ENCODE data around the gene DUSP7.

The DUSP7 gene

DNA sequence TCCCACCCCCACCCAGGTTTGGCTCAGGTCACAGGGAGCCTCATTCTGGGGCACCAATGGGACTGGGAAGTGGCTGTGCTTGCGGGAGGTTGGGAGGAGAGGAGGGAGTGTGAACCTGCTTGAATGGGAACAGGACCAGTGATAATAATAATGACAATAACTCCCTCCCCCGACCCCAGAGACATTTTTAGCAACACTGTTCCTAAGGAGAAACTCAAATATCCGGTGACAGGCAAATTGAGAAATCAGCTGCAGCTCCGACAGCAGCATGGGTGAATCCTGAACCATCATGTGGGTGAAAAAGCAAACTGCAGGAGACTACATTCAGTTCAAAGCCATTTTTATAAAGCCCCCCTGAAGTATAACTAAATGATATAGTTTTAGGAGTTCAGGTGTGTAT, 49.1 kb downstream of the DUSP7 start:
- no peak for DNase-seq (ENCODE audit: low read depth in 2 of 2)

DNA sequence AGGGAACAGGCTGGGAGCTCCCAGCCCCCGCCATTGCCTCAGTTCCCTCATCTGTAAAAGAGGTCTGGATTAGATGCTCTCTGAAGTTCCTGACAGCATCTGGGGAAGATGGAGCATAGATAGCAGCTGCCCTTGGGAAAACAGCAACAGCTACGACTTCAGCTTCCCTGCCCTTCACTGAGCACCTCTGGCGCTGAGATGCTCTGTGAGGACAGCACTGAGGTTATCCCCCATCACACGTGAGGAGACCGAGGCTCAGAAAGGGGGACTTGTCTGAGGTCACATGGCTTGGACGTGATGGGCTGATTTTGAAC, 49.6 kb downstream of the DUSP7 start:
- DNase-seq (ENCODE audit: low read depth in 2 of 2) = no peak

DNA sequence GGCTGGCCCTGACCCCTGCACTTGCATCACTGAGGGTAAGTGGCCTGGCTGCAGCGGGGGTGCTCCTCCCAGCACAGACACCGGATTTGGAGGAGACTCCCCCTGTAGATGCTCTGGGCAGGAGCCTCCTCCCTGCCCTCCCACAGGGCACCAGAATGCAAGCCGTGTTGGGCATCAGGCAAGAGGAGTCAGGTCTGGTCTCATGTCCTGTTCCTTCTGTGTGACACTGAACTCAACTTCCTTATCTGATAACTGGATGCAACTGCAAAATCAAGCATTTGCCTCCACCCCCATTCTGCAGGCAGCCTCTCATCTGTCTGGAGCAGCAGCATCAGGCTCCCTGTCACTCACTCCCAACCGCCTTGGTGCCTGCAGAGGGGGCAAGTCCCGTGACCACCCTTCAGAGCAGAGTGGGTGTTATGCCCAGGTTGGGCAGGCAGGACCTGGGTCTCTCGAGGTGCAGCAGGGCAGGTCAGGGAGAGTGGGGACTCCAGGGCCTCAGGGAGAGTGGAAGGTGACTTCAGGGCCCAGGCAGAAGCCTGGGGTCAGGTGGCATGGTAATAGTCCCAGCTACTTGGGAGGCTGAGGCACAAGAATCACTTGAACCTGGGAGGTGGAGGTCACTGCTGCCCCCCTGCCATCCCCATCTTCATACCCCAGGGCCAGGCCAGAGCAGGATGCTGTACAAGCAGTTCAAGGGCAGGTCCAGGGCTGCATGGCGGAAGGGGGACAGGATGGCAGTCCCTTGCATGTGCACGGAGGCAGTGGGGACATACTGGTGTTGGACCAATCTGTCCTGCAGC, 50.2 kb downstream of the DUSP7 start:
- DNase-seq (ENCODE audit: low read depth in 2 of 2) = no peak

DNA sequence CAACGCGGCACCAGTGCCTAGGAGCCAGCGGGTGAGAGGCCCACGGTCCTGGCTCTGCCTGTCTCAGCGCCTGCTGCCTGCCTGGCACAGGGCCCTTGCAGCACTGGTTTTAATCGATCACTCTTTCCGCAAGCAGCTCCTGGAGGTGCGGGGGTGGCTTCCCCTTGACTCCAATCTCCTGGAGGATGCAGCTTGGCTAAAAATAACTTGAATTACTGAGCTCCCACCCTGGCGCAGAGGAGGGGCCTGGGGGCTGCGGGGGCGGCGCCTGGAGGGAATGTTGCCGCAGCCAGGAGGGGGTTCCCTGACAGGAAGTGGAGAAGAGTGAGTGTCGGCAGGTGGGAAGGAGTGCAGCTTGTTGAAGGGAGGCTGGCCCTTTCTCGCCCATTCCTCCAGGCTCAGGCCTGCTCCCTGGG, 50.8 kb downstream of the DUSP7 start:
- no peak for DNase-seq (ENCODE audit: low read depth in 2 of 2)

DNA sequence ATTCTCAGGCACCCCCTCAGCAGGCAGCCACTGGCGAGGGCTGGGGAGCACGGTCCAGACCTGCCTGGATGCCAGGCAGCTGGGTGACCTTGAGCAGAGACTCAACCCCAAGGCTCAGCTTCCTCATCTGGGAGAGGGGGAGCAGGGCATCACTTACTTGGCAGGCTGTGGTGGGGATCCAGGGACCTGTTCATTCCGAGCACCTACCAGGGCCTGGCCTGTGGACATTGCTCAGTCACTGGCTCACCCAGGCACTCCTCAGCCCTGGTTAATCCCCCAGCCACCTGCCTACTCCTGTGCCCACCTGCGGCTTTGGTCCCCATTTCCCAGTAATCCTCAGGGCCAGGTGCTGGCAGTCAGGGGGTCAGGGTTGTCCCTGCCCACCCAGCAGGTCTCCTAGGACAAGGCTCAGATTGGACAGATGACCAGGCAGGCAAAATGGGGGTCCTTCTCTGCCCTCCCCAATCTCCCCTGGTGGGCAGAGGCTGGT, 51.4 kb downstream of the DUSP7 start:
- no peak for DNase-seq (ENCODE audit: low read depth in 2 of 2)

DNA sequence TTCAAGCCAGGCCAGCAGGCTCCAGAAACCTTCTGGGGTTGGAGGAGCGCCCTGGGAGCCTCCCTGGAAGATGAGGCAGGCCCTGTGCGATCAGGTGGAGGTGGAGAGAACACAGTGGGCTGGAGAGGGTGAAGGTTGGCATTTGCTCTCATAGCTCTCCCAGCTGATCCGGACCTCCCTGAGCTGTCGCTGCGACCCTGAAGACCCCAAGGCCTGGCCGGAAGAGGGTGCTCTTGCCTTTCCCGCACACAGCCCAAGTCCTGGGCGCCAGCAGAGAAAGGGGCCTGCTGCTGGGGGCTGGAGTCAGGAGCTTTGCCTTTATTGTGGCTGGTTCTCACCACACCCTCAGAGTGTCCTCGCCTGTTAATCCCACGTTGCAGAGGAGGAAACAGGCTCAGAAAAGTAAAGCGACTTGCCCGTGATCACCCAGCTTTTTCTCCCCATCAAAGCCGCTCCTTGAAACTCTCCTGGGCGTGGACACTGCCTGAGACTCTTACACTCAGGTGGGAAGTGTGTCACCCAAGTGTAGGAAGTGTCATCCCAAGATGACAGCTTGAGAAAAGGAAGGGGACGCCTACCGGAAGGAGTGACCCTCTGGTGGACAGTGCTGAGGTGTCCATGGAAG, 52.1 kb downstream of the DUSP7 start:
- DNase-seq (ENCODE audit: low read depth in 2 of 2) = no peak

DNA sequence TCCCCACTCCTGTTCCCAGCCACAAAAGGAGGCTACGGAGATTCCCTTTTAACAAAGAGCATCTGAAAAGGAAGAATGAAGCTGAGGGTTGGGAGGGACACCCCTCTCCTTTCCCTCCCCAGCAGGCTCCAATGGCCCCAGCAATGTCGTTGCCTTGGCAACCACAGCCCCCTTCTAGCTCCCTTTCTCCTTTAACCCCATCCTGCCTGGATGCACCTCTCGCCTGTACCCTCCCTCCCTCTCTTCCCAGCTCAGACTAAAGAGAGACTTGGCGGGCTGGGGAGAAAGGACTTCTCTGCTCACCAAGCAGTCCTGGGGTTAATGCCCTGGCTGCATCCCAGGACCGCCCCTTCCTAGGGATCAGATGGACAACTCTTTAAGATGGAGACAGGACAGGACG, 53.6 kb downstream of the DUSP7 start:
- DNase-seq (ENCODE audit: low read depth in 2 of 2) = no peak

DNA sequence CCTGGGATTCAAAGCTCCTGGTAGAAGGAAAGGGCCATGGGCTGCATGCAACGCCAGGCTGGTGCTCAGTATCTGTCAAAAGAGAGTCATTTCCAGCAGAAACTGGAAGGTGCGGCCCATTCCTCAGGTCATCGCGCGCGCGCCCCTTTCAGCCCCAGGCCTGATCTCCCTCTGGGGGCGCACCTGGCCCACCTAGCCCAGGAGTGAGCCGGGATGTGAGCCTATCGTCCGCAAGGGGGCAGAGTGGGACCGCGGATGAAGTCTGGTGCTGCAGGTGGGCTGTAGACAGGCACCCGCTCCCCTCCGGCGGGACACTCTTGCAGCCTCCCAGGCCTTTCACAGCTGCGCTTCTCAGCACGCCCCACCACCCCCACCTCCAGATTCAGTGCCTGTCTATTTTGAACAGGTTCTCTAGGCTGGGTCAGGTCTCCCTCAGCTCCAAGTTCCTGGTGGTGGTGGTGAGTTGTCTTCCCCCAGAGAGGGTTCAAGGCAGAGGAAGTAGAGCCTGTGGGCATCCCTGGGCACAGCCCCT, 54.9 kb downstream of the DUSP7 start:
- DNase-seq (ENCODE audit: low read depth in 2 of 2) = peak; percentile 70 to 82

DNA sequence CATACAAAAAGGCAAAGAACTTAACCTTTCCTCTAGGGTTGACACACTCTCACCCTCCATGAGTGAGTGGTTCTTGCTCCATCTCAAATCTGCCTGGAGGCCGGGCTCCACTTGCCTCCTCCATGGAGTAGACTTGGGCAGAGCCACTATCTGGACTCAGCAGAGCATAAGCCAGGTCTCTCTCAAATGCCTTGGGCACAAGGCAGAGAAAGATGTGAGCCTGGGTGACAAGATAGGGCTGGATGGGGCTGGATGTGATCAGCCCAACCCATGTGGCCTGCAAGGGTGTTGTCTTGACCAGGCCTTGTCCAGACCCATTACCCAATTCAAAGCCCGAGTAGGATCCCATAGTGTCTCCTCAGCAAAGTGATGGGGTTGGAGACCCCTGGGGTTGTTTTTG, 56.5 kb downstream of the DUSP7 start:
- DNase-seq (ENCODE audit: low read depth in 2 of 2) = no peak
